Posterior cingulate gyrus (tissue), 11 donors: ENCODE results near the gene KAT8.
"Not testable (repeated sequence)": the region's sequence is repeated elsewhere in the genome, so short reads cannot be mapped to it uniquely, and the experiment has no call there.

ENCODE experiments used
- DNase-seq, 10 donors: peaks; one replicate each; pipeline versions ENCODE4 v3.0.0 to v3.0.0-alpha.2; 2020 to 2021; ENCODE audit warnings: mixed read lengths in 3 of 10
- intact Hi-C: fragments of 100-400 bp; cut with DNase I; formaldehyde crosslinking; loops from one replicate; pipeline ENCODE4 v1.15.1; 2023

KAT8 gene

GRCh38 chr16:31128711-31129567, 11.5 kb downstream of the KAT8 start:
- intact Hi-C loops, result no loop called here
- DNase-seq, result peak in 4 of 10 donors; percentile 13 to 81 (median 36)

GRCh38 chr16:31129568-31130335, 12.3 kb downstream of the KAT8 start:
- intact Hi-C loops, result loop anchor here (5.0 kb wide), 1 partner anchor 373 kb away; no protein-coding TSS in a partner anchor
- peak in 3 of 10 donors; percentile 25 to 84 (median 29) for DNase-seq

GRCh38 chr16:31130336-31130891, 12.9 kb downstream of the KAT8 start:
- DNase-seq, result peak in 1 of 10 donors; percentile 78
- intact Hi-C loops, result loop anchor here (5.0 kb wide), 1 partner anchor 372 kb away; no protein-coding TSS in a partner anchor

GRCh38 chr16:31130899-31131298, 13.4 kb downstream of the KAT8 start:
- DNase-seq, result peak in 1 of 10 donors; percentile 74
- intact Hi-C loops, result loop anchor here (5.0 kb wide), 1 partner anchor 371 kb away; no protein-coding TSS in a partner anchor

GRCh38 chr16:31131416-31131815, 14.0 kb downstream of the KAT8 start:
- intact Hi-C loops, result loop anchor here (5.0 kb wide), 1 partner anchor 371 kb away; no protein-coding TSS in a partner anchor
- DNase-seq, result no peak

GRCh38 chr16:31131841-31132271, 14.4 kb downstream of the KAT8 start:
- peak in 1 of 10 donors; percentile 63 for DNase-seq
- intact Hi-C loops, result loop anchor here (5.0 kb wide), 1 partner anchor 370 kb away; no protein-coding TSS in a partner anchor

GRCh38 chr16:31132303-31132979, 15.0 kb downstream of the KAT8 start:
- intact Hi-C loops, result loop anchor here (5.0 kb wide), 1 partner anchor 370 kb away; no protein-coding TSS in a partner anchor
- DNase-seq, result peak in 1 of 10 donors; percentile 46

- intact Hi-C loops, result loop anchor here (5.0 kb wide), 1 partner anchor 369 kb away; no protein-coding TSS in a partner anchor
- DNase-seq, result no peak
Observed at GRCh38 chr16:31133046-31133501, 15.6 kb downstream of the KAT8 start.

GRCh38 chr16:31134091-31134571, 16.7 kb downstream of the KAT8 start:
- DNase-seq, result no peak
- intact Hi-C loops, result loop anchor here (5.0 kb wide), 1 partner anchor 368 kb away; no protein-coding TSS in a partner anchor

- intact Hi-C loops, result loop anchor here (5.0 kb wide), 1 partner anchor 367 kb away; no protein-coding TSS in a partner anchor
- DNase-seq, result no peak
Observed at GRCh38 chr16:31134625-31135534, 17.4 kb downstream of the KAT8 start.

GRCh38 chr16:31135535-31136286, 18.2 kb downstream of the KAT8 start, which contains the start of gene PRSS8:
Gene PRSS8 (minus strand): TSS chr16:31135727. CDS start chr16:31135498, 229 bp downstream.
- intact Hi-C loops, result no loop called here
- no peak for DNase-seq

GRCh38 chr16:31136287-31136662, 18.8 kb downstream of the KAT8 start:
- intact Hi-C loops, result no loop called here
- DNase-seq, result no peak

- DNase-seq, intact Hi-C loops: not testable (repeated sequence)
Observed at GRCh38 chr16:31136822-31137499, 19.5 kb downstream of the KAT8 start.

- DNase-seq, result no peak
Observed at GRCh38 chr16:31138621-31139578, 21.4 kb downstream of the KAT8 start.

GRCh38 chr16:31141071-31141469, 23.6 kb downstream of the KAT8 start:
- DNase-seq, result not testable (repeated sequence)
- intact Hi-C loops, result loop anchor here (5.0 kb wide), 1 partner anchor 34 kb away; the partner anchor contains the start of gene BCKDK

More at GRCh38 chr16:31138621-31139578, 21.4 kb downstream of the KAT8 start:
- intact Hi-C loops, result no loop called here
